HG03159 (cell line): ENCODE measurements around the gene CNBD2.
"Not testable (repeated sequence)": the region's sequence is repeated elsewhere in the genome, so short reads cannot be mapped to it uniquely, and the experiment has no call there.

Experiments used
- ATAC-seq: cut with Tn5 transposase; IDR thresholded peaks from one replicate; pipeline ENCODE4 v1.9.1; 2021; ENCODE audit warnings: mild to moderate bottlenecking, moderate library complexity; ENCODE audit not compliant: unreplicated experiment

CNBD2 gene

GRCh38 chr20:36018208-36018988 lies 50.0 kb downstream of the CNBD2 start:
- no peak for ATAC-seq

- ATAC-seq = not testable (repeated sequence)
Observed at GRCh38 chr20:36026131-36026530, 57.7 kb downstream of the CNBD2 start.

GRCh38 chr20:36028106-36028808 lies 59.9 kb downstream of the CNBD2 start:
- no peak for ATAC-seq

- no peak for ATAC-seq
Observed at GRCh38 chr20:36030149-36030548, 61.8 kb downstream of the CNBD2 start.

- ATAC-seq = no peak
Observed at GRCh38 chr20:36031806-36032205, 63.4 kb downstream of the CNBD2 start.

- no peak for ATAC-seq
Observed at GRCh38 chr20:36034875-36035274, 66.5 kb downstream of the CNBD2 start.

GRCh38 chr20:36035745-36036144 lies 67.4 kb downstream of the CNBD2 start:
- no peak for ATAC-seq

- no peak for ATAC-seq
Observed at GRCh38 chr20:36036688-36037087, 68.3 kb downstream of the CNBD2 start.

GRCh38 chr20:36040571-36040970 lies 72.2 kb downstream of the CNBD2 start:
- ATAC-seq = no peak

GRCh38 chr20:36043441-36043840 lies 75.1 kb downstream of the CNBD2 start:
- no peak for ATAC-seq

GRCh38 chr20:36043892-36044515 lies 75.6 kb downstream of the CNBD2 start:
- ATAC-seq = no peak

GRCh38 chr20:36045373-36045714 lies 77.0 kb downstream of the CNBD2 start:
- no peak for ATAC-seq

GRCh38 chr20:36046073-36046798 lies 77.8 kb downstream of the CNBD2 start:
- ATAC-seq = not testable (repeated sequence)

GRCh38 chr20:36049408-36049807 lies 81.0 kb downstream of the CNBD2 start:
- not testable (repeated sequence) for ATAC-seq

GRCh38 chr20:36050436-36051317 lies 82.3 kb downstream of the CNBD2 start:
- ATAC-seq = peak; percentile 93

- ATAC-seq = no peak
Observed at GRCh38 chr20:36051318-36052116, 83.1 kb downstream of the CNBD2 start.

- ATAC-seq = no peak
Observed at GRCh38 chr20:36052117-36052513, 83.7 kb downstream of the CNBD2 start.

- not testable (repeated sequence) for ATAC-seq
Observed at GRCh38 chr20:36053863-36054518, 85.6 kb downstream of the CNBD2 start.

- no peak for ATAC-seq
Observed at GRCh38 chr20:36055145-36055544, 86.8 kb downstream of the CNBD2 start.
